ENCODE measurements around the gene HNRNPAB. TPM values are rescaled to one million over a fixed set of nuclear protein-coding genes. Genes with fewer than 3 reads are reported as not detected.
A peak's percentile ranks its signal among the peaks of the same experiment; 100 is the strongest.

Gene HNRNPAB
- total RNA-seq, 1 donor from 2014 or later: 281 TPM

DNA sequence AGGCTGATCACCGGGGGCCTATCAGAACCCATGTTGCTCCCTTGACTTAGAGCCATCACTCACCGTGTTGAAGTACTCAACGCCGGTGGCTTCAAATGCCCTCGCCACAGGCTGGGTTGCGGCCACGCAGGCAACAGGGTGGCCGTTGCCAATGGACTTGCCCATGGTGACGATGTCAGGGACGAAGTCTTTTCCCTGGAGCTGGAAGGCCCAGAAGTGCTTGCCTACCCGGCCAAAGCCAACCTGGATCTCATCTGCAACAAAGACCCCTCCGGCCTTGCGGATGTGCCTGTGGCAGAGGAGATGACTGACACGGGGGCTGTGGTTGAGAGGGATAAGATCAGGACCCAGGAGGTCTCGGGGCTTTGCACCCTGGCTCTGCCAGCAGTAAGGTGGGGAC lies 18.0 kb downstream of the HNRNPAB start:
- no peak overlapping the region for H3K27ac Mint-ChIP-seq (ENCODE audit: unreplicated experiment)
- peaks cover 3% of the 10 kb centered on the region for H3K4me1 Mint-ChIP-seq (ENCODE audit: low read depth, unreplicated experiment)
- DNase-seq: no peak
- peaks cover 5% of the 10 kb centered on the region for H3K9me3 Mint-ChIP-seq (ENCODE audit: unreplicated experiment)
- no peak overlapping the region for H3K4me3 Mint-ChIP-seq (ENCODE audit: unreplicated experiment)
- peaks cover 10% of the 10 kb centered on the region for H3K36me3 Mint-ChIP-seq (ENCODE audit: unreplicated experiment)
- TF ChIP-seq, protein P1, sequence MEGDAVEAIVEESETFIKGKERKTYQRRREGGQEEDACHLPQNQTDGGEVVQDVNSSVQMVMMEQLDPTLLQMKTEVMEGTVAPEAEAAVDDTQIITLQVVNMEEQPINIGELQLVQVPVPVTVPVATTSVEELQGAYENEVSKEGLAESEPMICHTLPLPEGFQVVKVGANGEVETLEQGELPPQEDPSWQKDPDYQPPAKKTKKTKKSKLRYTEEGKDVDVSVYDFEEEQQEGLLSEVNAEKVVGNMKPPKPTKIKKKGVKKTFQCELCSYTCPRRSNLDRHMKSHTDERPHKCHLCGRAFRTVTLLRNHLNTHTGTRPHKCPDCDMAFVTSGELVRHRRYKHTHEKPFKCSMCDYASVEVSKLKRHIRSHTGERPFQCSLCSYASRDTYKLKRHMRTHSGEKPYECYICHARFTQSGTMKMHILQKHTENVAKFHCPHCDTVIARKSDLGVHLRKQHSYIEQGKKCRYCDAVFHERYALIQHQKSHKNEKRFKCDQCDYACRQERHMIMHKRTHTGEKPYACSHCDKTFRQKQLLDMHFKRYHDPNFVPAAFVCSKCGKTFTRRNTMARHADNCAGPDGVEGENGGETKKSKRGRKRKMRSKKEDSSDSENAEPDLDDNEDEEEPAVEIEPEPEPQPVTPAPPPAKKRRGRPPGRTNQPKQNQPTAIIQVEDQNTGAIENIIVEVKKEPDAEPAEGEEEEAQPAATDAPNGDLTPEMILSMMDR (IDR thresholded peaks at IDR 0.05; ENCODE audit: partially characterized antibody, unreplicated experiment): no peak
- H3K27me3 Mint-ChIP-seq (ENCODE audit: unreplicated experiment): peaks cover 6% of the 10 kb centered on the region

DNA sequence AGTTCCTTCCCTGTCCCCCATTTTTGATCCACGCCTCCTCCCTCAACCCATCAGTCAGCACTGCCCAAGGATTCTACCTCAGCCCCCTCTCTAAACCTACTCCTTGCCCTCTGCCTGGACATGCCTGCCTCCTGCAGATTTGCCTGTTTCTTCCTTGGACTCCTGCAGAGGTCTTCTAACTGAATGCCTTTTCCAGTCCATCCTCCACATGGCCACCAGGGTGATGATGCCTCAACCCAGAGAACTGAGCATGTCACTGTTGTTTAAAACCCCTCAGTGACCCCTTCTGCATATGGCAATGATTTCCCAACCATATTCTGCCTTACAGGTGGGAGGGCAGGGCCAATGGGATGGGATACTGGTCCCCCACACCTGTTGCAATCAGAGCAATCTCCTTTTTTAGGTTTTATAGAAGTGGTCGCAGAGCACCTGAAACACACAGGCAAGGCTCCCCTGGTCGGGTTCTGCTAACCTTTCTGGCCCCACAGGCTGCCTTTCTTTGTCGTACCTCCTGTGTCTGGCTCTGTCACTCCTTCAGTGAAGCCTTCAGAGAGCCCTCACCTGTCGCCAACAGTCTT lies 19.0 kb downstream of the HNRNPAB start:
- H3K27me3 Mint-ChIP-seq (ENCODE audit: unreplicated experiment): peaks cover 6% of the 10 kb centered on the region
- H3K36me3 Mint-ChIP-seq (ENCODE audit: unreplicated experiment): peaks cover 17% of the 10 kb centered on the region
- peaks cover 9% of the 10 kb centered on the region for H3K9me3 Mint-ChIP-seq (ENCODE audit: unreplicated experiment)
- H3K4me3 Mint-ChIP-seq (ENCODE audit: unreplicated experiment): no peak overlapping the region
- TF ChIP-seq, protein P1 (IDR thresholded peaks at IDR 0.05; ENCODE audit: partially characterized antibody, unreplicated experiment): no peak
- peak overlapping the region; percentile 60 for H3K27ac Mint-ChIP-seq (ENCODE audit: unreplicated experiment)
- peaks cover 3% of the 10 kb centered on the region for H3K4me1 Mint-ChIP-seq (ENCODE audit: low read depth, unreplicated experiment)
- no peak for DNase-seq

DNA sequence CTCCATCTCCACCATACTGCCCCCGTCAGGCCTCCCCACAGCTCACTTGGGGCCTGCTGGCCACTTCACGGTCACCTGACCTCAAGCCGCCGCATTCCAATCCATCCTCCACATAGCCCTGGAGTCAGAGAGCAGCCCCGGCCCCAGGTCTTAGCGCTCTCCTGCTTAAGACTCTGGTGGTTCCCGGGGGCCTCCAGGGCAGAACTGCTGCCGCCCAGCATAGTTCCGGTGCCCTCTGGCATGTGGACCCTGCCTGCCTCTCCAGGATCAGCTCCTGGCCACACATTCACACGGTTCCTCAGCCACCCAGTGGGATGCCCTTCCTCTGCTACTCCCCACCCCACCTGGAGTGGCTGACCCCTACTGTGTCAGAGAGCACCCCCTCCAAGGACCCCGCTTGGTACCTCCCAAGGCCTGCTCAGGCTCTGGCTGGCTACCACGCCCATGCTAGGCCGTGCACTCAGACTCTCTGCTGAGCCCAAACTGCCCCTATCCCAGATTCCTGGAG lies 19.5 kb downstream of the HNRNPAB start:
- no peak overlapping the region for H3K4me3 Mint-ChIP-seq (ENCODE audit: unreplicated experiment)
- no peak overlapping the region for H3K27ac Mint-ChIP-seq (ENCODE audit: unreplicated experiment)
- peaks cover 9% of the 10 kb centered on the region for H3K9me3 Mint-ChIP-seq (ENCODE audit: unreplicated experiment)
- TF ChIP-seq, protein P1 (IDR thresholded peaks at IDR 0.05; ENCODE audit: partially characterized antibody, unreplicated experiment): no peak
- H3K36me3 Mint-ChIP-seq (ENCODE audit: unreplicated experiment): peaks cover 21% of the 10 kb centered on the region
- DNase-seq: no peak
- peaks cover 6% of the 10 kb centered on the region for H3K27me3 Mint-ChIP-seq (ENCODE audit: unreplicated experiment)
- H3K4me1 Mint-ChIP-seq (ENCODE audit: low read depth, unreplicated experiment): peaks cover 3% of the 10 kb centered on the region

DNA sequence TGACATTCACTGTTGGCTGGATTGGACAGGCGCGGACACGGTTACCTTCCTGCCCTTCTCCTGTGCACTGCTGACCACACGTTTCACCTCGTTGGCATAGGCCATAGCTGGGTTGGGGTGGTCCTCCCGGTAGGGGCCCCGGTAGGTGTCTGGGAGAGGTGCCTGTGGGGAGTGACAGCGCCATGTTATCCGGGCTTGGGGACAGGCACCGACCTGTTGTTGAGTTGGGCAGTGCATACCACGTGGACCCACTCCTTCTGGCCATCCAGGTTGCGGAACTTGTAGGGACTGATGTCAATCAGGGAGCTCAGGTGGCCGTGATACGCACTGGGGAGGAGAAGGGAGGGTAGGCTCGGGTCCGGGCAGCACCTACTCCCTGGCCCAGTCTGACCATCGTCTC lies 20.1 kb downstream of the HNRNPAB start:
- TF ChIP-seq, protein P1 (IDR thresholded peaks at IDR 0.05; ENCODE audit: partially characterized antibody, unreplicated experiment): no peak
- no peak for DNase-seq

DNA sequence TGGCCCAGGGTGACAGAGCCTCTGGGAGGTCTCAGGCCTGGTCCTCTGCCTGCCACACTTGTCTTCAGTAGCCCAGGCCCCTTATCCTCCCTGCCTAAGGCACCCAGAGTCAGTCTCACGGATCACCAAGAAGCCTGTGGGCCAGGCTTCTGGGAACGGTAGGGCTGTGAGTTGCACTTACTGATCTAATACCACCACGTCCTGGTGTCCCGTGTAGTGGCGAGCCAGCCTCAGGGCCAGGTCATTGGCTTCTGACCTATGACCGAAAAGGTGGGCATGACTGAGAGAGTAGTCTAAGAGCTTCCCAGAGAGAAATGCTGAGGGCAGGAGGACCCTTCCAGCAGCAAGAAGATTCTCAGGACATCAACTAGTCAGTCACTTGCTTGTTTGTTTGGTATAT lies 20.8 kb downstream of the HNRNPAB start:
- H3K36me3 Mint-ChIP-seq (ENCODE audit: unreplicated experiment): peaks cover 26% of the 10 kb centered on the region
- H3K4me1 Mint-ChIP-seq (ENCODE audit: low read depth, unreplicated experiment): peaks cover 6% of the 10 kb centered on the region
- H3K9me3 Mint-ChIP-seq (ENCODE audit: unreplicated experiment): peaks cover 11% of the 10 kb centered on the region
- DNase-seq: no peak
- peaks cover 6% of the 10 kb centered on the region for H3K27me3 Mint-ChIP-seq (ENCODE audit: unreplicated experiment)
- H3K4me3 Mint-ChIP-seq (ENCODE audit: unreplicated experiment): no peak overlapping the region
- TF ChIP-seq, protein P1 (IDR thresholded peaks at IDR 0.05; ENCODE audit: partially characterized antibody, unreplicated experiment): no peak
- H3K27ac Mint-ChIP-seq (ENCODE audit: unreplicated experiment): no peak overlapping the region

More for the DNA sequence above, 20.1 kb downstream of the HNRNPAB start:
- Mint-ChIP-seq H3K4me1 (ENCODE audit: low read depth, unreplicated experiment) (peaks cover 3% of the 10 kb centered on the region), H3K27ac (ENCODE audit: unreplicated experiment) (no peak overlapping the region), H3K27me3 (ENCODE audit: unreplicated experiment) (peaks cover 6% of the 10 kb centered on the region), H3K36me3 (ENCODE audit: unreplicated experiment) (peaks cover 24% of the 10 kb centered on the region), H3K4me3 (ENCODE audit: unreplicated experiment) (no peak overlapping the region), H3K9me3 (ENCODE audit: unreplicated experiment) (peaks cover 9% of the 10 kb centered on the region)

All from glutamatergic neuron (in vitro differentiated cells).